Occipital lobe (tissue), 2 donors: ENCODE measurements around the gene KCNE2. TPM values are rescaled to one million over a fixed set of nuclear protein-coding genes. Genes with fewer than 3 reads are reported as not detected.
"Not testable (repeated sequence)": the region's sequence is repeated elsewhere in the genome, so short reads cannot be mapped to it uniquely, and the experiment has no call there.

ENCODE experiments used
- DNase-seq: peaks from one replicate; lab custom pipeline; 2025; lab: John Stamatoyannopoulos, UW
- total RNA-seq: library from RNA; depleted of rRNA; stranded (reverse); fragments of >200 nt; gene quantifications from one replicate; pipeline ENCODE4 v1.2.3, GENCODE V29; 2014

The KCNE2 gene
- total RNA-seq, 1 donor from 2014 or later = not detected

GRCh38 chr21:34353182-34353581, 10.6 kb upstream of the KCNE2 start:
- DNase-seq = no peak

GRCh38 chr21:34354836-34355235, 9.0 kb upstream of the KCNE2 start:
- DNase-seq = no peak

- DNase-seq = no peak
Observed at GRCh38 chr21:34355570-34355969, 8.2 kb upstream of the KCNE2 start.

DNA sequence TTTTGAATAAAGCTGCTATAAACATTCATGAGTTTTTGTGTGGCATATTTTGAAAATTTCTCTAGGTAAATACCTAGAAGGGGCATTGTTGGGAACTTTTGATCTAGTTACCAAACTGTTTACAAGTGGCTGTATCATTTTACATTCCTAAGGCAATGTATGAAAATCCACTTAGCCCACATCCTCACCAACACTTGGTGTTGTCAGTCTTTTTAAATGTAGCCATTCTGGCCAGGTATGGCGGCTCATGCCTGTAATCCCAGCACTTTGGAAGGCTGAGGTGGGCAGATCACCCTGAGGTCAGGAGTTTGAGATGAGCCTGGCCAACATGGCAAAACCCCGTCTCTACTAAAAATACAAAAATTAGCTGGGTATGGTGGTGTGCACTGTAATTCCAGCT, 5.9 kb upstream of the KCNE2 start:
- DNase-seq = no peak

- DNase-seq = no peak
Observed at GRCh38 chr21:34358866-34359265, 4.9 kb upstream of the KCNE2 start.

GRCh38 chr21:34360488-34361241, 3.1 kb upstream of the KCNE2 start:
- no peak for DNase-seq

DNA sequence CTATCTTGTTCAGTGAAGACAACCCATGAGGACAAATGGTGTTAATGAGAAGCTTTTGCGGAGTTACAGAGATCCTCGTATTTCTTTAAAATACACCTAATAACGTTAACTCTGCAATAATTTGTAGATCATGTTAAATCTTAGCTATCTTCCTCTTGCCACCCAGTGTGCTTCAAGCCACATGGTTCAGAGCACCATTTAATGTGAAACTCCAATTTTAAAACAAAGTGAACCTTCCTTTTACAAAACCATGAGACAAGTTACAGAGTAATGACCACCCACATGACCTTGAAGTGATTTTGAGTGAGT, 1.7 kb upstream of the KCNE2 start:
- no peak for DNase-seq

GRCh38 chr21:34362670-34363069, 1.1 kb upstream of the KCNE2 start:
- DNase-seq = no peak

- no peak for DNase-seq
Observed at GRCh38 chr21:34364921-34365320, 1.1 kb downstream of the KCNE2 start.

DNA sequence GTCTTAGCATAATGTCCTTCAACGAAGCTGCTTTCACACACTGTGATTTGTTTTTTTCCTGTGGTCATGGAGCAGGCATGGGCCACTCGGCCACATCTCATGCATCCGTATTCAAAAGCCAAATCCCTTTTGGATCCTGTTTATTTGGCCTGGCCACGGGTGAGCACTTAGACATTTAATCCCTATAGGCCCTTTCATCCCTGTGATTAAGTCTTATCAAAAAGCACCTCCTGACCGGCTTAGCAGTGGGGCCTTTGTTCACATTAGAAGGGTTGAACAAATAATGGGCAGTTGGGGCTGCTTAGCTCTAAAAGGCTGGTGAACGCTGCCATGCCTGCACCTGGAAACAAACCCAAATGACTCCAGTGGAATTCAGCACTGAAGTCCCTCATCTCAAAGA, 2.0 kb downstream of the KCNE2 start:
- DNase-seq = no peak

DNA sequence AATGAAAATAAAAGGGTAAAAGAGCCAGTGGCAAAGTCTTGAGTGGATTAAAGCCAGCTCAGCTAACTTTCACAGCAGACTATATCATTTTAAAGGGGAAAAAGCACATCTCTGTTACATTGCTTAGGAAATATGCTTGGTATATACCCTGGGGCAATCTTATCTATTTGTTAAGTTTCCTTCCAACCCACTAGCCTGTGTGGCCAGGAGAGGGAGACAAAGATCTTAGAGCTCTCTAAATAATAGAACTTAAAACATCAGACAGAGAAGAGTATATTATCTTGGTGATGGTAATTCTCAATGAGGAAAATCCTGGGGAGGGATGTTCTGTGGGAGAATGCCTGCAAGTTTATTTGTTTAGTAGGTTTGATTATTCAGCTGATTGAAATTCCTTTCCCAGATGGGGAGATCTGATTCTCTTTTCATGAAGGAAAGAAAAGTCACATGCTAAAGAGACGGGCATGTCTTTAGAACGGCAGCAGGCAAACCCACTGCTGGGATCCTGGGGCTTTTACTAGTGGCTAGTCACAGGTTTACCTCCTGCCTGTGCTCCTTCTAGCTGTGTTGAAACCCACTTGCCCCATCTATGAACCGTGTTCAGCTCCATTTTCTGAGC, 3.6 kb downstream of the KCNE2 start:
- DNase-seq = no peak

DNA sequence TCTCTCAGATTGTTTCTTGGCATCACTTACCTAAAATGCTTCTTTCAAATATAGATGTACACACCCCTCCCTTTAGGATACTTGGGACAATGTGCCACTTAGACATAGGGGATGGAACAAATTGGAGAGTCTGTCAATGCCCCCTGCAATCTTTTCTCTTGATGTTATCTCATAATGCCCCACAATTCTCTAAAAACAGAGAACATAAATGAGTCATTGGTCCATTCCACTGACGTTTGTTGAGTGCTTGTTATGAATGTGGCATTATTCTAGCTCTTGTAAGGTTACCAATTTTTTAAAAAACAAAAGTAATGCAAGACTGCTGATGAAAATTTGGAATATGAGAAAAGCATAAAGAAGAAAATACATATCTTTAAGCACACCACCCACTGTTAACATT, 5.9 kb downstream of the KCNE2 start:
- no peak for DNase-seq

DNA sequence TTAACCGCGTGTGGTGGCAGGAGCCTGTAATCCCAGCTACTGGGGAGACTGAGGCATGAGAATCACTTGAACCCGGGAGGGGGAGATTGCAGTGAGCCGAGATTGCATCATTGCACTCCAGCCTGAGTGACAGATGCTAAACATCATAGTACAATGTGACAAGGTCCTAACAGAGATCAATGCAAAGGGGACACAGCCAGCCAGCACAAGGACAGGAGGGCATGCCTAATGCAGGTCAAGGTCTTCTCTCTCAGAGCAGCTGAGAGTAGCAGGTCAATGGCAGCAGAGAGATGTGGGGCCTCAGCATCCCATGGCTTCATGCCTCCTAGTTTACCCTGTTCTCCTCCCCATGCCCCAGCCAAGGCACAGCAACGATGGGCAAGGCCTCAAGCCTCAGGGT, 8.5 kb downstream of the KCNE2 start:
- no peak for DNase-seq

GRCh38 chr21:34374462-34374861, 10.7 kb downstream of the KCNE2 start:
- DNase-seq = not testable (repeated sequence)

- not testable (repeated sequence) for DNase-seq
Observed at GRCh38 chr21:34374940-34375618, 11.3 kb downstream of the KCNE2 start, which contains the start of gene SMIM11. Gene SMIM11 (plus strand): TSS chr21:34375507. CDS start chr21:34379505, 3,998 bp downstream.

GRCh38 chr21:34375619-34375972, 11.8 kb downstream of the KCNE2 start:
- DNase-seq = not testable (repeated sequence)

DNA sequence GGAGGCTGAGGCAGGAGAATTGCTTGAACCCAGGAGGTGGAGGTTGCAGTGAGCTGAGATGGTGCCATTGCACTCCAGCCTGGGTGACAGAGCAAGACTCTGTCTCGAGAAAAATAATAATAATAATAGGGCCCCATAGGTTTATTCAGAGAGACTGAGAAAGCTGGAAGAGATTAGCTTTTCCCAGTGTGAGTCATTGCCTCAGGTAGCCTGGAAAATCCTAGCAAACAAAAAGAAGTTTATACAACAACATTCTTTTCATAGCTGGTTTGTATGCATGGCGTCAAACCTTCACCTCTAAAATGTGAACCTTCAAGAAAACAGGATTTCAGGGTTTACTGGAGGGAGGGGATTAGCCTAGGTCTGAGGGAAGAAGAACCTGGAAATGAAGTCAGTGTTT, 19.3 kb downstream of the KCNE2 start:
- DNase-seq = not testable (repeated sequence)

DNA sequence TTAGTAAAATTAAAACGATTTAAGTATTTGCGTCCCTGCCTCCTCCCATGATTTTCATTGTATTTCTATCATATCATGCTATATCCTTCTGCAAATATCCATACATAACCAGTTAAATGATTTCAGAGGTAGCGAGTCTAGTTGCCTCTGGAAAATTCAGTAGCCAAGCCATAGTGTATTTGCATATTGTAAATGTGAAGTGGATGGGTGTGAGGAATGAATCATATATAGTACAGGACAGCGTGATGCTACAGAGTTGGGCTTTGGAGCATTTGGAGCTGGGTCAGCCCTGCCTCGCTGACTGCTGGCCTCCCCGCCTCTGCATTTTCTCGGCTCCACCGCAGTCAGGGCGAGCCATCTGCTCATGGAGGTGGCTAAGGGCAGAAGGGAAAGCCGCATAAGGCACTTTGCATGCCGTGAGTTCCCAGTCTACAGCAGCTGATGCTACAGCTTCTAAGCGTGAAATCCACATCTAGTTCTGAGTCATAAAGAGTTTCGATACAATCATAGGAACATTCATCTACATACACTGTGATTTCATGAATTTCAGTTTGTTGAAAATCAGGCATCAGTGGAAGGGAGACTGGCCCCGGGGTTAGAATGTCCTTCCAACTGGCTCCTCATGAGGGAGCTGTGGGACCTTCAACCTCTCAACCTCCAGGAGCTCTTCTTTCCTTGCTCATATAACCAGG, 20.1 kb downstream of the KCNE2 start:
- not testable (repeated sequence) for DNase-seq

- not testable (repeated sequence) for DNase-seq
Observed at GRCh38 chr21:34400522-34400921, 36.7 kb downstream of the KCNE2 start.

DNA sequence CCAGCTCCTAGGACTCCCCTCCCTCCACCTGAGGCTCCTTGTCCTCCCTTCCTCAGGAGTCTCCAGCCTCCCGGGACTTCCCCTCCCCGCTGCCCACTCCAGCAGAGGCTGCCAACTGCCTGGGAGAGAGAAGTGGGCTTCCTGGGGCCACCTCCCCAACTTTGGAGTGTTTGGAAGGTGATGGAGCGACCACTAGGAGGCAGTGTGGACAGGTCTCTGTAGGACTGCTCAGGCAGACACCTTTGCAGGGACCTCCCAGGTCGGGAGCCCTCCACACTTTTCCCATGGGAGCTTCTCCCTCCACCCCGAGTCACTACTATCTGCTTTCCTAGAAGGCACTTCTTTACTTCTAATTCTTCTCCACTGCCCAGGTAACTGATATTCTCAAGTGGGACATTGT, 40.9 kb downstream of the KCNE2 start:
- DNase-seq = not testable (repeated sequence)

DNA sequence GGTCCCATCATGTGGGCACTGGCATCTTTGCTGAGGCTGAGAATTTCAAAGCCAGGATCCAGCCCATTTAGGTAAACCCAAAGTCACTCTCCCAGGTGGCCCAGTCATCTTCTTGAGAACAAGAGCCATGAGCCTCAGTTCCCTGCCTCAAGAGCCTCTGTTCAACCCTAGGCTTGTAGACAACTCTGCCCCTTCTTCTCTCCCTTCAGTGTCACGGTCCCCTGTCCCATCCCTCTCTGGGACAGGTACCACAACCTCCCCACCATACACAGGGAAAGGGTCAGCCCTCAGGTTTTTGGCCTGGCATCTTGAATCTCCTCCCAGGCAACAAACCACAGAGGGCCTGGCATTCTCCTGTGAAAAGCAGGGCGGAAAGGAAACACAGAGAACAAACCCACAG, 41.9 kb downstream of the KCNE2 start:
- DNase-seq = not testable (repeated sequence)

- not testable (repeated sequence) for DNase-seq
Observed at GRCh38 chr21:34406102-34406501, 42.3 kb downstream of the KCNE2 start.
